A673 (cell line): ENCODE data around the gene MEOX2. TPM values are rescaled to one million over a fixed set of nuclear protein-coding genes. Genes with fewer than 3 reads are reported as not detected.

Experiments
- BruUV-seq: library from RNA; stranded (reverse); fragments of 400-500 nt; replicated peaks from 2 replicates; lab custom pipeline; 2021; lab: Mats Ljungman, UMichigan
- CTCF ChIA-PET: fragments of 300-600 bp; sonication (Branson Sonifier 250); formaldehyde crosslinking; loops from one replicate; lab custom pipeline; 2022; ENCODE audit warnings: antibody characterized with exemption; lab: Charles Lee
- POLR2A ChIA-PET: fragments of 300-600 bp; sonication (Branson Sonifier 250); formaldehyde crosslinking; loops from one replicate; lab custom pipeline; 2022; ENCODE audit warnings: antibody characterized with exemption; ENCODE audit not compliant: low non-redundant PET; lab: Charles Lee
- DNase-seq: peaks from one replicate; pipeline ENCODE4 v3.0.0-alpha.2; 2015; ENCODE audit warnings: low spot score
- H3K27ac ChIP-seq: fragments of 200-600 bp; sonication (generic); 2 replicates; pipeline ENCODE4 v1.5.1; 2016; ENCODE audit warnings: mixed run types, low read depth, mild to moderate bottlenecking, mixed read lengths, antibody characterized with exemption, low read length; ENCODE audit not compliant: poor library complexity, severe bottlenecking
- H3K27me3 ChIP-seq: fragments of 200-600 bp; sonication (generic); replicated peaks from 2 replicates; pipeline ENCODE4 v1.6.1; 2017; ENCODE audit warnings: mixed run types, low read depth, mild to moderate bottlenecking, mixed read lengths, antibody characterized with exemption, low read length; ENCODE audit not compliant: insufficient read depth, poor library complexity
- H3K36me3 ChIP-seq: fragments of 200-600 bp; sonication (generic); 2 replicates; pipeline ENCODE4 v1.6.1; 2016; ENCODE audit warnings: mixed run types, mild to moderate bottlenecking, mixed read lengths, antibody characterized with exemption, low read length; ENCODE audit not compliant: insufficient read depth, poor library complexity, severe bottlenecking
- H3K4me1 ChIP-seq: fragments of 200-600 bp; sonication (generic); 2 replicates; pipeline ENCODE4 v1.6.1; 2017; ENCODE audit warnings: mixed run types, mild to moderate bottlenecking, mixed read lengths, antibody characterized with exemption, low read length; ENCODE audit not compliant: insufficient read depth, poor library complexity, severe bottlenecking
- H3K4me3 ChIP-seq: fragments of 200-600 bp; sonication (generic); 2 replicates; pipeline ENCODE4 v1.5.1; 2016; ENCODE audit warnings: low read depth, mixed run types, mild to moderate bottlenecking, mixed read lengths, low read length; ENCODE audit not compliant: poor library complexity, severe bottlenecking
- H3K9me3 ChIP-seq: fragments of 200-600 bp; sonication (generic); 2 replicates; pipeline ENCODE4 v1.6.1; 2016; ENCODE audit warnings: mixed run types, low read depth, mild to moderate bottlenecking, mixed read lengths, antibody characterized with exemption, low read length; ENCODE audit not compliant: poor library complexity, severe bottlenecking
- CTCF ChIP-seq: fragments of 300-800, 200-600 bp; sonication (generic); conservative IDR thresholded peaks from 2 replicates; pipeline ENCODE4 v1.5.1; 2017; ENCODE audit warnings: low read depth, mild to moderate bottlenecking, antibody characterized with exemption, low read length, moderate library complexity, mixed read lengths
- EZH2 ChIP-seq: fragments of 200-600 bp; sonication (generic); IDR thresholded peaks from 2 replicates; pipeline ENCODE4 v1.6.1; 2017; ENCODE audit warnings: borderline replicate concordance, low read depth, mild to moderate bottlenecking, mixed read lengths, antibody characterized with exemption, low read length; ENCODE audit not compliant: poor library complexity, severe bottlenecking
- intact Hi-C: fragments of 100-400 bp; cut with micrococcal nuclease; formaldehyde crosslinking; loops from one replicate; pipeline ENCODE4 v1.10.0; 2022; ENCODE audit not compliant: unreplicated experiment
- total RNA-seq: library from RNA; stranded (reverse); gene quantifications from 2 replicates; pipeline ENCODE4 v1.2.3, GENCODE V29; 2021

Gene MEOX2
- total RNA-seq, 1 experiment from 2014 or later = not detected

GRCh38 chr7:15682751-15683245, 3.7 kb downstream of the MEOX2 start:
- intact Hi-C loops = no loop called here
- Histone ChIP-seq H3K27me3 (peaks cover 99% of the 10 kb centered on the region), H3K9me3 (no peaks in the 10 kb centered on the region), H3K36me3 (no peaks in the 10 kb centered on the region), H3K4me3 (no peak overlapping the region), H3K4me1 (peaks cover 6% of the 10 kb centered on the region), H3K27ac (no peak overlapping the region)
- TF ChIP-seq EZH2 (no peak), CTCF (no peak)
- no peak for DNase-seq
- ChIA-PET CTCF (interaction anchor here (0.6 kb wide), 1 partner anchor 26 kb away, joined by 3 read pairs; no protein-coding TSS in a partner anchor), POLR2A (no interaction called here)
- BruUV-seq = no TSS peak

- no peak for DNase-seq
- ChIA-PET POLR2A (no interaction called here), CTCF (no interaction called here)
- Histone ChIP-seq H3K9me3 (no peaks in the 10 kb centered on the region), H3K4me1 (peaks cover 6% of the 10 kb centered on the region), H3K27me3 (peaks cover 99% of the 10 kb centered on the region), H3K27ac (no peak overlapping the region), H3K4me3 (no peak overlapping the region), H3K36me3 (no peaks in the 10 kb centered on the region)
- intact Hi-C loops = no loop called here
- BruUV-seq = no TSS peak
- no peak for TF ChIP-seq CTCF
- TF ChIP-seq EZH2 = no peak
These were observed 4.4 kb downstream of the MEOX2 start for GRCh38 chr7:15682111-15682510.

GRCh38 chr7:15681631-15682030, 4.9 kb downstream of the MEOX2 start:
- ChIA-PET POLR2A (no interaction called here), CTCF (no interaction called here)
- Histone ChIP-seq H3K9me3 (no peaks in the 10 kb centered on the region), H3K36me3 (no peaks in the 10 kb centered on the region), H3K27ac (no peak overlapping the region), H3K4me3 (no peak overlapping the region), H3K4me1 (peaks cover 6% of the 10 kb centered on the region), H3K27me3 (peaks cover 97% of the 10 kb centered on the region)
- no peak for DNase-seq
- intact Hi-C loops = no loop called here
- TF ChIP-seq CTCF (no peak), EZH2 (peak; percentile 34)
- BruUV-seq = no TSS peak
